ENCODE data around the gene MARCHF2. TPM values are rescaled to one million over a fixed set of nuclear protein-coding genes. Genes with fewer than 3 reads are reported as not detected.
"Not testable (repeated sequence)": the region's sequence is repeated elsewhere in the genome, so short reads cannot be mapped to it uniquely, and the experiment has no call there.

Gene MARCHF2
- total RNA-seq, 4 donors from 2014 or later, result 53.5 to 110 (median 60.8) TPM

- WGBS, 2 donors, result 81 to 82% methylated on average over 18 to 19 of the region's 19 CpGs
- H3K4me3 ChIP-seq (ENCODE audit: low read depth, poor library complexity, severe bottlenecking), result no peak overlapping the region
- intact Hi-C loops (cut with DNase I; ENCODE audit: low total_unique reads), result no loop called here
- TF ChIP-seq POLR2A (IDR thresholded peaks at IDR 0.05) (no peak), CTCF (IDR thresholded peaks at IDR 0.05) (no peak)
- DNase-seq (ENCODE audit: low spot score in 2 of 2), result no peak
Measured at GRCh38 chr19:8370176-8371010, 42.7 kb upstream of the MARCHF2 start.

GRCh38 chr19:8371011-8371804, 41.9 kb upstream of the MARCHF2 start:
- TF ChIP-seq POLR2A (IDR thresholded peaks at IDR 0.05), result no peak
- TF ChIP-seq CTCF (IDR thresholded peaks at IDR 0.05), result no peak
- intact Hi-C loops (cut with DNase I; ENCODE audit: low total_unique reads), result no loop called here
- DNase-seq (ENCODE audit: low spot score in 2 of 2), result no peak
- H3K4me3 ChIP-seq (ENCODE audit: low read depth, poor library complexity, severe bottlenecking), result no peak overlapping the region
- 76 to 92% methylated on average over 28 of the region's 28 CpGs for WGBS, 2 donors

DNA sequence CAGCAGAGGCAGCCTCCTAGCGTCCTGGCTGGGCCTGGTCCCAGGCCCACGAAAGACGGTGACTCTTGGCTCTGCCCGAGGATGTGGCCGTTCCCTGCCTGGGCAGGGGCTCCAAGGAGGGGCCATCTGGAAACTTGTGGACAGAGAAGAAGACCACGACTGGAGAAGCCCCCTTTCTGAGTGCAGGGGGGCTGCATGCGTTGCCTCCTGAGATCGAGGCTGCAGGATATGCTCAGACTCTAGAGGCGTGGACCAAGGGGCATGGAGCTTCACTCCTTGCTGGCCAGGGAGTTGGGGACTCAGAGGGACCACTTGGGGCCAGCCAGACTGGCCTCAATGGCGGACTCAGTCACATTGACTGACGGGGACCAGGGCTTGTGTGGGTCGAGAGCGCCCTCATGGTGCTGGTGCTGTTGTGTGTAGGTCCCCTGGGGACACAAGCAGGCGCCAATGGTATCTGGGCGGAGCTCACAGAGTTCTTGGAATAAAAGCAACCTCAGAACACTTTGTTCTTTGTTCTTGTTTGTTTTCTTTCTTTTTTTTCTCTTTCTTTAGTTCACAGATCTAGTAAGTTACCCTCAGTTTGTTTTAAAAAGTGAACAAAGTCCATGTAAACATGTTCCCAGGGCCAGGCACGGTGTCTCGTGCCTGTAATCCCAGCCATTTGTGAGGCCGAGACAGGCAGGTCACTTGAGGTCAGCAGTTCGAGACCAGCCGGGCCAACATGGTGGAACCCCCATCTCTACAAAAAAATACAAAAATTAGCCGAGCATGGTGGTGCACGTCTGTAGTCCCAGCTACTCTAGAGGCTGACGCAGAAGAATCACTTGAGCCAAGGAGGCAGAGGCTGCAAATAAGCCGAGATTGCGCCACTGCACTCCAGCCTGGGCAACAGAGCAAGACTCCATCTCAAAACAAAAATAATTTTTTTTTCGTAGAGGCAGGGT, 39.0 kb upstream of the MARCHF2 start:
- peak in 1 of 2 donors; percentile 71 for DNase-seq (ENCODE audit: low spot score in 2 of 2)
- TF ChIP-seq CTCF (IDR thresholded peaks at IDR 0.05), result peak in 1 of 3 donors; percentile 42
- TF ChIP-seq POLR2A (IDR thresholded peaks at IDR 0.05), result no peak
- 66 to 85% methylated on average over 19 to 25 of the region's 26 CpGs for WGBS, 2 donors
- H3K4me3 ChIP-seq (ENCODE audit: low read depth, poor library complexity, severe bottlenecking), result no peak overlapping the region
- intact Hi-C loops (cut with DNase I; ENCODE audit: low total_unique reads), result no loop called here

- H3K4me3 ChIP-seq (ENCODE audit: low read depth, poor library complexity, severe bottlenecking); intact Hi-C loops (cut with DNase I; ENCODE audit: low total_unique reads); DNase-seq (ENCODE audit: low spot score in 2 of 2): not testable (repeated sequence)
- WGBS, 2 donors, result 98% methylated on average over 8 to 32 of the region's 32 CpGs
Measured at GRCh38 chr19:8375766-8376165, 37.3 kb upstream of the MARCHF2 start.

DNA sequence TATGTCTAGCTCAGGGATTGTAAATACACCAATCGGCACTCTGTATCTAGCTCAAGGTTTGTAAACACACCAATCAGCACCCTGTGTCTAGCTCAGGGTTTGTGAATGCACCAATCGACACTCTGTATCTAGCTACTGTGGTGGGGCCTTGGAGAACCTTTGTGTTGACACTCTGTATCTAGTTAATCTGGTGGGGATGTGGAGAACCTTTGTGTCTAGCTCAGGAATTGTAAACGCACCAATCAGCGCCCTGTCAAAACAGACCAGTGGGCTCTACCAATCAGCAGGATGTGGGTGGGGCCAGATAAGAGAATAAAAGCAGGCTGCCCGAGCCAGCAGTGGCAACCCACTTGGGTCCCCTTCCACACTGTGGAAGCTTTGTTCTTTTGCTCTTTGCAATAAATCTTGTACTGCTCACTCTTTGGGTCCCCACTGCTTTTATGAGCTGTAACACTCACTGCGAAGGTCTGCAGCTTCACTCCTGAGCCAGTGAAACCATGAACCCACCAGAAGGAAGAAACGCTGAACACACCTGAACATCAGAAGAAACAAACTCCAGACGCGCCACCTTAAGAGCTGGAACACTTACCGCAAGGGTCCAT, 36.6 kb upstream of the MARCHF2 start:
- H3K4me3 ChIP-seq (ENCODE audit: low read depth, poor library complexity, severe bottlenecking); intact Hi-C loops (cut with DNase I; ENCODE audit: low total_unique reads); DNase-seq (ENCODE audit: low spot score in 2 of 2): not testable (repeated sequence)
- WGBS, 2 donors, result 93 to 94% methylated on average over 10 of the region's 10 CpGs

DNA sequence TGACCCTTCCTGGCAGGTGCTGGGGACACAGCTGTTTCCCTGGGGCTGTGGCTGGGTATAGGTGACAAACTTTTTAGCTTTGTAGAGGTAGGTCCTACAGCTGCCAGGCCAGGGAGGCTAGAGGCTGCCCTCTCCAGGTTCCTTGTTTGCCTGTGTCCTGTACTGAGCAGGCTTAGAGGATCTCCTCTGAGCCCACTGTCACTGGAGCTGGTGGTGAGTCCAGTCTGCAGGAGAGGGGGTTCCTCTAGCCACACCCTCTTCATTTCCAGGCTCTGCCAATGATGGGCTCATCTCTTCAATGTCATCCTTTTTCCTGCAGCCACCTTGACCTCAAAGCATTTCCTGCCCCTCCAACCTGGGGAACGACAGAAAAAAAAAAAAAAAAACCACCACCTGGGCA, 35.5 kb upstream of the MARCHF2 start:
- H3K4me3 ChIP-seq (ENCODE audit: low read depth, poor library complexity, severe bottlenecking), result no peak overlapping the region
- intact Hi-C loops (cut with DNase I; ENCODE audit: low total_unique reads), result no loop called here
- DNase-seq (ENCODE audit: low spot score in 2 of 2), result no peak
- WGBS, 2 donors, result 57 to 77% methylated on average over 1 of the region's 1 CpG
- TF ChIP-seq CTCF (IDR thresholded peaks at IDR 0.05) (no peak), POLR2A (IDR thresholded peaks at IDR 0.05) (no peak)

DNA sequence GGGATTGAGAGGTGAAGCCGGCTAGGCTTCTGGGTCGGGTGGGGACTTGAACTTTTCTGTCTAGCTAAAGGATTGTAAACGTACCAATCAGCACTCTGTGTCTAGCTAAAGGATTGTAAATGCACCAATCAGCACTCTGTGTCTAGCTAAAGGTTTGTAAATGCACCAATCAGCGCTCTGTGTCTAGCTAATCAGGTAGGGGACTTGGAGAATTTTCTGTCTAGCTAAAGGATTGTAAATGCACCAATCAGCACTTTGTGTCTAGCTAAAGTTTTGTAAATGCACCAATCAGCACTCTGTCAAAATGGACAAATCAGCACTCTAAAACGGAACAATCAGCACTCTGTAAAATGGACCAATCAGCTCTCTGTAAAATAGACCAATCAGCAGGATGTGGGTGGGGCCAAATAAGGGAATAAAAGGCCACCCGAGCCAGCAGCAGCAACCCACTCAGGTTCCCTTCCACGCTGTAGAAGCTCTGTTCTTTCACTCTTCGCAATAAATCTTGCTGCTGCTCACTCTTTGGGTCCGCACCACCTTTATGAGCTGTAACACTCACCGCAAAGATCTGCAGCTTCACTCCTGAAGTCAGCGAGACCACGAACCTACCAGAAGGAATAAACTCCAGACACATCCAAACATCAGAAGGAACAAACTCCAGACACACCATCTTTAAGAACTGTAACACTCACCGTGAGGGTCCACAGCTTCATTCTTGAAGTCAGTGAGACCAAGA, 33.8 kb upstream of the MARCHF2 start:
- 93 to 94% methylated on average over 13 of the region's 13 CpGs for WGBS, 2 donors
- DNase-seq (ENCODE audit: low spot score in 2 of 2); H3K4me3 ChIP-seq (ENCODE audit: low read depth, poor library complexity, severe bottlenecking); intact Hi-C loops (cut with DNase I; ENCODE audit: low total_unique reads): not testable (repeated sequence)

- DNase-seq (ENCODE audit: low spot score in 2 of 2); H3K4me3 ChIP-seq (ENCODE audit: low read depth, poor library complexity, severe bottlenecking); intact Hi-C loops (cut with DNase I; ENCODE audit: low total_unique reads): not testable (repeated sequence)
- 62 to 74% methylated on average over 4 of the region's 4 CpGs for WGBS, 2 donors
Measured at GRCh38 chr19:8384569-8384968, 28.5 kb upstream of the MARCHF2 start.

Data from lower leg skin (tissue), 4 donors.